NCI-H2107 treated with DMSO at 0.1 percent for 48 hours (cell line): Measurements from ENCODE around the gene MROH9.

ENCODE experiments used
- DNase-seq: peaks from one replicate; lab custom pipeline; 2025; ENCODE audit not compliant: unreplicated experiment; lab: John Stamatoyannopoulos, UW

MROH9 gene

DNA sequence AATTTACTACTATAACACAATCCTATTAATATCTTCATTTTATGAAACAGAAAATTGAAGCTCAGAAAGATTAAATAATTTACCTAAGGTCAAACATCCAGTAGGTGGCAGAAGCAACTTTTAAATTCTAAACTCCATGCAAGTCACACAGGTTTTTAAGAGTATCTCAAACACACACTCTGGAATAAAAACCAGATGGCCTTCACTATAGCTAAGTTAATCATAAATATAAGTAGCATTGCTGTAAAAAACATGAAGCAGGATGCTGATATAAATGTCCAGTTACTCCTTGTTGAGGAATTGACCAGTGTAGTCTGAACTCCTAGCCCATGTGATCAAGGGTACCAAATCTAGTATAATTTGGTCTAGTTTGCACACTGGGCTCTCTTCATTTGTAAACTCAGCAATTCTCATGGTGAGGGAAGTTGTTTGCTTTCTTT is 146.0 kb downstream of the MROH9 start:
- peak; percentile 52 for DNase-seq

DNA sequence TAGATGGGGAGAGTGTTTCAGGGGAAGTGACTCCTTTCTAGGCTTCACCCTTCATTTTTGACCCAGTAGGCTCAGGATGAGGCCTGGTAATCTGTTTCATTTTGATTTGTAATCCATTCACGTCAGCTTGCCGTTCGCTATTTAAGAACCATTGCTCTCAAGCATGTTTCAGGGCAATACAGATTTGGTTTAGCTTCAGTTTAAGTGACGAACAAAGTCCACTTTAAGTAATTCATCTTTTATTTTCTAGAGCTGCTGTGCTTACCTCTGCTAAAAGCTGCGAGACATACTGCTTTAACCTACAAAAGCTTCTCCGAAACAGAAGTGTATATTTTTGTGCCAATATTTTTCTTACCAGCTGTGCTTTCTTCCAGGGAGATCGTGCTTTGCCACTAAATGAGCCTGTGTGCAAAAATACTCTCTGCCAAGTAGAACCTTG is 146.4 kb downstream of the MROH9 start:
- no peak for DNase-seq

DNA sequence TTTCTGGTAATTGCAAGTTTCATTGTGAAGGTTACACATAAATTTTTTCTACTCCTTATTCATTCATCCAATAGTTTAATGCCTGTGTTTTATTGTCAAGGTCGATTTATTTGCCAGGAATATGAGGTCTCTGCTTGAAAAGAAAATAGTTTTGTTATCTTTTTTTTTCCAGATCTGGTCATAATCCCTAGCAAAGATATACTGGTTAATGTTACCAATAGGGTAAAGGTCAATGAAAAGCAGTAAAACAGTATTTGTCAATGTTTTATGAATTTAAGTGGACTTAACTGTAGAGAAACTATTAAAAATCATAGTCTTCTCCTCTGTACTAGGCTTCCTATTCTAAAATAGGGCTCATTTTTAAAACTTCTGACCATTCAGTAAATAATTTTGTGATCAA is 147.3 kb downstream of the MROH9 start:
- DNase-seq: no peak

GRCh38 chr1:171083222-171083621 is 147.9 kb downstream of the MROH9 start:
- DNase-seq: peak; percentile 72

- no peak for DNase-seq
These were observed 148.8 kb downstream of the MROH9 start for GRCh38 chr1:171084091-171084490.

- DNase-seq: no peak
These were observed 149.5 kb downstream of the MROH9 start for GRCh38 chr1:171084870-171085269.

DNA sequence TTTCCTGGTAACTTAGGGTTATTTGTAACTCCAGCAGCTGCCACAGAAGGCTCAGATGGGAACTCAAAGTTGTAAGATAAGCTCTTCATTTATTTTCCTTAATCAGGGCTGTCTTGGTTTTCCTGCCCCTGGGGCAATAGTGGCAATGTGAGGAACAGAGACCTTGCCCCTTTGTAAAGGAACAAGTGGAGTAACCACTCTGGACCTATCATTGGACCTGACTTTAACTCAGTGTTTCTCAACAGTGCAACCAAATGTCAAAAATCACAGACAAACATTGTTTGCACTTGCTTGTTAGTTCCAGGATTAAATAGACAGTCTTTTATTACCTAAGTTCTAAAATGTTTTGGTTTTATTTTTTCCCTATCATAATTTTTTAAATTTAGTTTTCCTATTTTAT is 152.6 kb downstream of the MROH9 start:
- no peak for DNase-seq

DNA sequence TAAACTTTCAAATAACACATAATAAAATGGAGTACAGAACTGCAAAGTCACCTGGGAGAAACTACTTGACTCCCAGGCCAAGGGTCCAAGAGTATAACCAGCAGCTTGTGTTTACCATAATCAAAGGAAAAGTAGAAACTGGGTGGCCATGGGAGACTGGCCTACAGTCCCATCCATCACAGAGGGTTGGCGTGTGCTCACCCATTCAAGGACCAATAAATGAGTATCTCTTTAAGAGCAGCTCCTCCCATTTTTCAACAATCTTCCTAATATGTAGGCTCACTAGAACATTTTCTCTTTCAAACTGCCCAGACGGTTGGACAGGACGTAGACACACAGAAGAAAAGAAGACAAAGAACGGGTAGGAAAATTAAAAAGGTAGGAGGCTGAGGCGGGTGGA is 155.3 kb downstream of the MROH9 start, which contains the start of gene FMO3:
Gene FMO3 (plus strand): TSS at position 302 of the 400 bp plus-strand sequence. CDS start 1,754 bp downstream, outside the sequence.
- DNase-seq: no peak

DNA sequence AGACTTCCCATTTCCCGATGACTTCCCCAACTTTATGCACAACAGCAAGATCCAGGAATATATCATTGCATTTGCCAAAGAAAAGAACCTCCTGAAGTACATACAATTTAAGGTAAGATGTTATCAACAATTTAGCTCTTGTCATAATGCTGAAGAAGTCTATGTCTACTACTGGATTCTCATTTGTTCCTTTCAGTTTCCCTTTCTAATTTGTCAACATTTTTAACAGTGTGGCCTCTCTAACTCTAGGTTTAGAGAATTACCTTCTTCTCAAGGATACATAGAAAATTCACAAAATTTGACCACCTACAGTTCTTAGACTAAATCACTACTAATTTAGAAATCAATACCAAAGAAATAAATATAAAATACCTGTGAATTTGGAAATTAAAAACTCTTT is 168.5 kb downstream of the MROH9 start:
- no peak for DNase-seq

GRCh38 chr1:171107262-171107940 is 172.1 kb downstream of the MROH9 start:
- peak; percentile 24 for DNase-seq

DNA sequence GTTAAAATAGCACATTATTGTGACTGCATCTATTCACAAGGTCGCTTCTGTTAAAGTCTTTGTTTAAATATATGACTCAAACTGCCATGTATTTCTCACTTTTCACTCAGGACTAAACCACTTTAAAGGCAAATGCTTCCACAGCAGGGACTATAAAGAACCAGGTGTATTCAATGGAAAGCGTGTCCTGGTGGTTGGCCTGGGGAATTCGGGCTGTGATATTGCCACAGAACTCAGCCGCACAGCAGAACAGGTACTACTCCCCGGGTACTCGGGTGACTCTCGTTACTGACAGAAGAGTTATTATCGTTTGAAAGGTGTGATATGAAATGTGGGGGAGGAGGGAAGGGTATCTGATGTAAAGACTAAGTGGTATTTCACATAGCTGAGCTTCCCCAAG is 172.6 kb downstream of the MROH9 start:
- peak; percentile 14 for DNase-seq

DNA sequence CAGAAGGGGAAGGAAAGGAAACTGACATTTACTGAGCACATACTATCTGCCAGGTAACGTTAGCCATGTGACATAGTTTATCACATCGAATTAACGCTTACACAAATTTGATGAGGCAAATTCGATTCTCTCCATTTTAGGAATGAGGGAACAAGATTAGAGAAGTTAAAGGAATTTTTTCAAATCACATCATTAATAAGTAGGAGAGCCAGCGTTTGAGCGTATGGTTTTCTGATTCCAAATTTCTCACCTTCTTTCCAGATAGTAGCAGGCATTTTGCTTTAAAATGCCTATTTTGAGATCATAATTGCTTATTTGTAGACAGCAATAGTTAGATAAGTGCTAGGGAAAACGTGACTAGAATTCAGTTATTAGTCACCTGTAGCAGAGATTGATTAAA is 174.6 kb downstream of the MROH9 start:
- no peak for DNase-seq

- DNase-seq: no peak
These were observed 175.4 kb downstream of the MROH9 start for GRCh38 chr1:171110621-171111326.

- no peak for DNase-seq
These were observed 176.8 kb downstream of the MROH9 start for GRCh38 chr1:171112119-171112518.

GRCh38 chr1:171113382-171113781 is 178.0 kb downstream of the MROH9 start:
- DNase-seq: no peak
